Astrocyte (in vitro differentiated cells and primary cell): ENCODE data around the gene DLL1.

Experiments used
- CTCF ChIP-seq: IDR thresholded peaks from 2 replicates; pipeline ENCODE4 v1.5.1; 2011; ENCODE audit warnings: low read depth, mild to moderate bottlenecking, inconsistent platforms, low read length, moderate library complexity; ENCODE audit not compliant: insufficient read depth
- EZH2 ChIP-seq: IDR thresholded peaks from 2 replicates; pipeline ENCODE4 v1.6.1; 2012; ENCODE audit warnings: mild to moderate bottlenecking, low read length, inconsistent platforms; ENCODE audit not compliant: insufficient read depth

- TF ChIP-seq CTCF (no peak), EZH2 (no peak)
These were observed 23.2 kb downstream of the DLL1 start for GRCh38 chr6:170267688-170268087.
